Measurements from ENCODE around the gene COL6A6.

GRCh38 chr3:130528120-130528519, 11.1 kb downstream of the COL6A6 start:
- TF ChIP-seq CTCF (IDR thresholded peaks at IDR 0.05) (no peak), EZH2 (IDR thresholded peaks at IDR 0.05; ENCODE audit: borderline replicate concordance, insufficient read depth, low read depth, low read length, poor library complexity, severe bottlenecking) (no peak)

All from B cell (primary cell).